Ovary (tissue), 3 donors: ENCODE measurements around the gene MAP1LC3A.
"Not testable (repeated sequence)": the region's sequence is repeated elsewhere in the genome, so short reads cannot be mapped to it uniquely, and the experiment has no call there.

Source experiments
- CTCF ChIP-seq, 3 donors: fragments of 450-650 bp in 2 of 3; fragments of 200-600 bp in 1 of 3; IDR thresholded peaks; one replicate each; pipeline versions ENCODE4 v1.5.1 to v1.8.0; 2016 to 2022; ENCODE audit warnings: antibody characterized with exemption in 3 of 3, mild to moderate bottlenecking in 1 of 3
- POLR2A ChIP-seq: fragments of 450-650 bp; IDR thresholded peaks from one replicate; pipeline ENCODE4 v1.6.1; 2017; ENCODE audit warnings: antibody characterized with exemption, mild to moderate bottlenecking, moderate library complexity
- donor health status: DM: no; HTN: no; CAD: no.

GRCh38 chr20:34519841-34520240 is 38.7 kb upstream of the MAP1LC3A start:
- TF ChIP-seq CTCF (IDR thresholded peaks at IDR 0.05); POLR2A: not testable (repeated sequence)
